Sigmoid colon (tissue), 7 donors: ENCODE data around the gene ANKMY1. TPM values are rescaled to one million over a fixed set of nuclear protein-coding genes. Genes with fewer than 3 reads are reported as not detected.

Experiments used
- DNase-seq: peaks from one replicate; pipeline ENCODE4 v3.0.0-alpha.2; 2019
- H3K27ac ChIP-seq, 4 donors: fragments of 200-600 bp; sonication (generic); one replicate each; pipeline ENCODE4 v1.5.1; 2016 to 2019; ENCODE audit warnings: mild to moderate bottlenecking in 1 of 4
- H3K27me3 ChIP-seq, 3 donors: fragments of 200-600 bp; sonication (generic); one replicate each; pipeline ENCODE4 v1.5.1; 2019; ENCODE audit warnings: mild to moderate bottlenecking in 1 of 3
- H3K36me3 ChIP-seq, 4 donors: fragments of 200-600 bp; sonication (generic); one replicate each; pipeline ENCODE4 v1.5.1; 2016 to 2019
- H3K4me1 ChIP-seq, 4 donors: fragments of 200-600 bp; sonication (generic); one replicate each; pipeline ENCODE4 v1.5.1; 2017 to 2019
- H3K4me3 ChIP-seq, 4 donors: fragments of 200-600 bp; sonication (generic); one replicate each; pipeline ENCODE4 v1.5.1; 2017 to 2019; ENCODE audit warnings: mild to moderate bottlenecking in 2 of 4, moderate library complexity in 1 of 4
- H3K9me3 ChIP-seq, 4 donors: fragments of 200-600 bp in 3 of 4; sonication (generic) in 3 of 4; one replicate each; pipeline versions ENCODE4 v1.5.1 to v1.6.1; 2013 to 2019
- EP300 ChIP-seq, 4 donors: sonication (generic); formaldehyde crosslinking; IDR thresholded peaks; one replicate each; pipeline ENCODE4 v1.6.1; 2017; ENCODE audit warnings: antibody characterized with exemption in 4 of 4
- POLR2A ChIP-seq, 2 donors: fragments of 450-650 bp; IDR thresholded peaks; one replicate each; pipeline ENCODE4 v1.6.1; 2016; ENCODE audit warnings: antibody characterized with exemption in 2 of 2, mild to moderate bottlenecking in 2 of 2, moderate library complexity in 2 of 2
- POLR2AphosphoS5 ChIP-seq, 4 donors: sonication (generic); formaldehyde crosslinking; IDR thresholded peaks; one replicate each; pipeline ENCODE4 v1.6.1; 2017; ENCODE audit warnings: antibody characterized with exemption in 4 of 4
- WGBS, 2 donors: extraction: QIAGEN DNeasy Blood & Tissue Kit; methylation state at CpG; one replicate each; pipeline ENCODE4 v1.1.7; 2013; 5-methylcytosine and 5-hydroxymethylcytosine counted together
- intact Hi-C: fragments of 100-400 bp; cut with DNase I; formaldehyde crosslinking; loops from one replicate; pipeline ENCODE4 v1.15.1; 2023
- polyA plus RNA-seq, 3 donors: library from polyadenylated mRNA; stranded (reverse); fragments of 200-250 nt; gene quantifications; one replicate each; pipeline ENCODE4 v1.2.3, GENCODE V29; 2013
- total RNA-seq, 4 donors: library from RNA; depleted of rRNA; stranded (reverse); fragments of >200 nt; gene quantifications; one replicate each; pipeline ENCODE4 v1.1.0, GENCODE V29; 2016
- TF ChIP-seq, protein P1 (sequence below), 4 experiments: fragments of 450-650 bp in 3 of 4; fragments of 200-600 bp in 1 of 4; IDR thresholded peaks; one replicate each; pipeline ENCODE4 v1.5.1; 2016 to 2019; ENCODE audit warnings: antibody characterized with exemption in 4 of 4, mild to moderate bottlenecking in 3 of 4, moderate library complexity in 2 of 4
- donor health status: healthy with polysubstance abuse.
- donor health status: Bipolar disorder and iron deficiency.
- donor health status: healthy.

The ANKMY1 gene
- total and polyA plus RNA-seq, 7 donors: 3.6 to 14.0 (median 8.9) TPM

DNA sequence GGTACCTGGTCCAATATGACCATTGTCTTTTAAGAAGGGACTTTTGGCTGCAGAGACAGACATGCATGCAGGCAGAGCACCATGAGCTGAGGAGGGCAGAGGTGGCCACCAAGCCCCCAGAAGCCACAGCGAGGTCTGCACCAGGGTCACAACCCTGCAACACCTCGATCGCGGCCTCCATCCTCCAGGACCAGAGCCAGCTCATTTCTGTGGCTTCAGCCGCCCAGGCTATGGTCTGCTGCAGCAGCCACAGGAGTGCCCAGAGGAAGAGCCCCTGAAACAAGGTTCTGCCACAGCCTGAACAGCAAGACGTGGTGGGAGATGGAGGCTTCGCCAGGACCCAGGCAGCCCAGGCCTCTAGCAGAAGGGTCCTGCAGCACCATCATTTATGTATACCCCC lies 53.9 kb downstream of the ANKMY1 start:
- no peak overlapping the region for H3K4me3 ChIP-seq
- H3K27ac ChIP-seq: no peak overlapping the region
- intact Hi-C loops: no loop called here
- H3K27me3 ChIP-seq: no peaks in the 10 kb centered on the region
- WGBS, 2 donors: 95% methylated on average over 7 of the region's 7 CpGs
- DNase-seq: no peak
- H3K9me3 ChIP-seq: no peaks in the 10 kb centered on the region
- H3K4me1 ChIP-seq: no peaks in the 10 kb centered on the region
- no peaks in the 10 kb centered on the region for H3K36me3 ChIP-seq
- TF ChIP-seq POLR2AphosphoS5 (IDR thresholded peaks at IDR 0.05) (no peak), POLR2A (IDR thresholded peaks at IDR 0.05) (no peak), EP300 (IDR thresholded peaks at IDR 0.05) (no peak)
- TF ChIP-seq, protein P1, sequence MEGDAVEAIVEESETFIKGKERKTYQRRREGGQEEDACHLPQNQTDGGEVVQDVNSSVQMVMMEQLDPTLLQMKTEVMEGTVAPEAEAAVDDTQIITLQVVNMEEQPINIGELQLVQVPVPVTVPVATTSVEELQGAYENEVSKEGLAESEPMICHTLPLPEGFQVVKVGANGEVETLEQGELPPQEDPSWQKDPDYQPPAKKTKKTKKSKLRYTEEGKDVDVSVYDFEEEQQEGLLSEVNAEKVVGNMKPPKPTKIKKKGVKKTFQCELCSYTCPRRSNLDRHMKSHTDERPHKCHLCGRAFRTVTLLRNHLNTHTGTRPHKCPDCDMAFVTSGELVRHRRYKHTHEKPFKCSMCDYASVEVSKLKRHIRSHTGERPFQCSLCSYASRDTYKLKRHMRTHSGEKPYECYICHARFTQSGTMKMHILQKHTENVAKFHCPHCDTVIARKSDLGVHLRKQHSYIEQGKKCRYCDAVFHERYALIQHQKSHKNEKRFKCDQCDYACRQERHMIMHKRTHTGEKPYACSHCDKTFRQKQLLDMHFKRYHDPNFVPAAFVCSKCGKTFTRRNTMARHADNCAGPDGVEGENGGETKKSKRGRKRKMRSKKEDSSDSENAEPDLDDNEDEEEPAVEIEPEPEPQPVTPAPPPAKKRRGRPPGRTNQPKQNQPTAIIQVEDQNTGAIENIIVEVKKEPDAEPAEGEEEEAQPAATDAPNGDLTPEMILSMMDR (IDR thresholded peaks at IDR 0.05): no peak

DNA sequence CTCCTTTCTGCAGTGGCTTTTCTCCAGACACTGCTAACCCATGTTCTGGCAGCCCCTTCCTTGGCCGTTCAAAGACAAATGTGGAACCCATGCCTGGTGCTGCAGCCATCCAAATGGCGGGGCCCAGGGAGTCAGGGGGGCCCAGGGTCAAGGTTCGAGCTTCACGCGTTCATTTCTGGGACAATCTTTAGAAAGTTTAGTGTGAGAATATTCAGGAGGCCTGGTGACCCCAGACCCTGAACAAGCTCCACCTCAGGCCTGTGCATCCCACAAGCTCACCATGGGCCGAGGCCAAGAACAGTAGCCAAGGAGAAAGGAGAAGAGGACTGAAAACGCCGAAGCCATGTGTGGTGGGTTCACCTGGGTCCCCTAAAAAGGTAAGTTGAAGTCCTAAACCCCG lies 54.4 kb downstream of the ANKMY1 start:
- DNase-seq: no peak
- Histone ChIP-seq H3K27me3 (no peaks in the 10 kb centered on the region), H3K27ac (no peak overlapping the region), H3K4me1 (no peaks in the 10 kb centered on the region), H3K36me3 (no peaks in the 10 kb centered on the region), H3K4me3 (no peak overlapping the region), H3K9me3 (no peaks in the 10 kb centered on the region)
- TF ChIP-seq POLR2A (IDR thresholded peaks at IDR 0.05) (no peak), EP300 (IDR thresholded peaks at IDR 0.05) (no peak), POLR2AphosphoS5 (IDR thresholded peaks at IDR 0.05) (no peak)
- TF ChIP-seq, protein P1 (IDR thresholded peaks at IDR 0.05): no peak
- WGBS, 2 donors: 96% methylated on average over 9 of the region's 9 CpGs
- intact Hi-C loops: no loop called here

DNA sequence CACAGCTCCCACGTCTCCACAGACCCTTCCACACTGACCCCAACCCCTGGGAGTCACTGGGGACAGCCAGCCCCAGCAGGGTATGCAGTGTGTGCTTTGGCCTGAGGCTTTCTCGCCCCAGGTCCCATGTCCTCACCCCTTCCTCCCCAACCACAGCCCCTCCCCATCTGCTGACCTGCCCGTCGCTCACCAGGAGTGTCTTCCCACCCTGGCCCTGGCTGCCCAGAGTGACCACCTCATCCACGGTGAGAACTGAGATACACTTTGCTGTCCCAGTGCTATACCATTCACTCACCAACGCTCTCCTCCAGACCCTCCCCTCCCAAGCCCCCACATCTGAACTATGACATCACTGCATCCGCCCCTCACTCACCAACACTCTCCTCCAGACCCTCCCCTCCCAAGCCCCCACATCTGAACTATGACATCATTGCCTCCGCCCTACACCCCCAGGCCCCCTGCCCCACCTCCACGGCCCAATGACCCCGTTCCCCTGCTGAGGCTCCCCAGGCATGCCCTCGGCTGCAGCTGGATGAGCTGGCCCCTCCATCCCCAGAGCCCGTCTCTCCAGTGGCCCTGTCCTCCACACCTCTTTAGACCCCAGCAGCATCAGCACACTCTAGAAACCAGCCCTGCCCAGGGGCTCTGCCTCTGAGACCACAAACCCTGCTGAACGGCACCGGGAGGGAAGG lies 55.2 kb downstream of the ANKMY1 start:
- WGBS, 2 donors: 91 to 95% methylated on average over 14 of the region's 14 CpGs
- Histone ChIP-seq H3K27ac (no peak overlapping the region), H3K9me3 (no peaks in the 10 kb centered on the region), H3K4me3 (no peak overlapping the region), H3K27me3 (no peaks in the 10 kb centered on the region), H3K36me3 (no peaks in the 10 kb centered on the region), H3K4me1 (no peaks in the 10 kb centered on the region)
- TF ChIP-seq EP300 (IDR thresholded peaks at IDR 0.05) (no peak), POLR2A (IDR thresholded peaks at IDR 0.05) (no peak), POLR2AphosphoS5 (IDR thresholded peaks at IDR 0.05) (no peak)
- TF ChIP-seq, protein P1 (IDR thresholded peaks at IDR 0.05): no peak
- intact Hi-C loops: no loop called here
- no peak for DNase-seq

DNA sequence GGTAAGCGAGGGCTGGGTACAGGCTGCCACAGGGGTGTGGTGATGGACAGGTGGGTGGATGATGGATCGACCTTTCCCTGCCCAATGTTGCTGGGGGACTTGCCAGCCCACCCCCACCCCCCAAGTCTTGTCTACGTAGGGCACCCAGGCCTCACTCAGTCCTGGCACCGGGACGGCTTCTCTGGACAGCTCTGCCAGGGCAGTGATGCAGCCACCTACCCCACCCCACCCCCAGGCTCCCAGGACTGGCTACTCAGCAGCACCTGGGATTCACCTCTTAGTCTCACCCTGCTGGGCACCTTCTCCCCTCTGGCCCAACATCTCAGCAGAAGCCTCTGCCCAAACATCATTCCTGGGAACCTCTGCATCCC lies 55.7 kb downstream of the ANKMY1 start:
- DNase-seq: no peak
- intact Hi-C loops: no loop called here
- no peaks in the 10 kb centered on the region for H3K27me3 ChIP-seq

More for the DNA sequence above, 55.7 kb downstream of the ANKMY1 start:
- no peak for TF ChIP-seq EP300 (IDR thresholded peaks at IDR 0.05)
- TF ChIP-seq POLR2AphosphoS5 (IDR thresholded peaks at IDR 0.05): no peak
- no peak for TF ChIP-seq POLR2A (IDR thresholded peaks at IDR 0.05)
- TF ChIP-seq, protein P1 (IDR thresholded peaks at IDR 0.05): no peak
- H3K27ac ChIP-seq: no peak overlapping the region
- no peaks in the 10 kb centered on the region for H3K9me3 ChIP-seq
- WGBS, 2 donors: 92 to 95% methylated on average over 5 of the region's 5 CpGs
- no peaks in the 10 kb centered on the region for H3K4me1 ChIP-seq
- H3K36me3 ChIP-seq: no peaks in the 10 kb centered on the region
- no peak overlapping the region for H3K4me3 ChIP-seq
